Spleen (tissue), 7 donors: ENCODE measurements around the gene POLE.

ENCODE experiments used
- CTCF ChIP-seq, 11 experiments: fragments of 200-600 bp in 7 of 11; fragments of 450-650 bp in 4 of 11; sonication (generic) in 4 of 11; IDR thresholded peaks in 8 of 11; conservative IDR thresholded peaks in 3 of 11; 1 replicate in 7 of 11; 2 replicates in 4 of 11; pipeline versions ENCODE4 v1.4.0 to v1.8.0; 2016 to 2021; ENCODE audit warnings: antibody characterized with exemption in 11 of 11, inconsistent platforms in 4 of 11, mild to moderate bottlenecking in 1 of 11
- POLR2A ChIP-seq, 3 donors: fragments of 450-650 bp; IDR thresholded peaks; one replicate each; pipeline ENCODE4 v1.5.1; 2017; ENCODE audit warnings: antibody characterized with exemption in 3 of 3, mild to moderate bottlenecking in 1 of 3
- donor health status: DM: no; HTN: no; CAD: no; lungs with moderate emphysema.
- donor health status: DM: no; HTN: no; CAD: no.
- donor health status: DM: no; HTN: no; CAD: no.

DNA sequence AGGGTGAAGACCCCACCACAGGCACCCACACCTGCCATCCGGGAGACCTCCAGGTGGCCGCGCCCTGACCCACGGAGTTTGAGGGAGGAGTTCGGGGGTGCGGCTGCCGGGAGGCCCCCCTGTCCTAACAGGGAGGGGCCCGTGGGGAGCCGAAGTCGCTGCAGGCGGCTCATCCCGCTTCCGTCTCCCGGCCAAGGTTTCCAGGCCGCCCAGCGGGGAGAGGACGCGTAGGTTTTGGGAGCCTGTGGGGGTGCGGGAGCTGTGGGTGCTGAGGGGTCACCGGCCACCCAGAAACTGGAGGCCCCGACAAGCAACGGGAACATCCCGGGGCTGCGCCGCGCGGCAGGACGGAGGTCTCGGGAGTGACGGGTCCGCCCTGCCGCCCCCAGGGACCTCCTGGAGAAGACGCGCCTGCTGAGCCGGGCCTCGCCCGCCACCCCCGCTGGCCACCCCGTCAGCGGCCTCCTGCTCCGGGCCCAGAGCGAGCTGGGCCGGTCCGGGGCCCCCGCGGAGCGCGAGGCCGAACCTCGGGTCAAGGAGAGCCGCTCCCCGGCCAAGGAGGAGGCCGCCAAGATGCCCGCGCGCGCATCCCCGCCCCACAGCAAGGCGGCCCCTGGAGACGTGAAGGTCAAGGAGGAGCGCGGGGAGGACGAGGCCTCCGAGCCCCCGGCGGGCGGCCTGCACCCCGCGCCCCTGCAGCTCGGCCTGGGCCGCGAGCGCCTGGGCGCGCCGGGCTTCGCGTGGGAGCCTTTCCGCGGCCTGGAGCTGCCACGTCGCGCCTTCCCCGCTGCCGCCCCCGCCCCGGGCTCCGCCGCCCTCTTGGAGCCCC, 104.3 kb downstream of the POLE start:
- TF ChIP-seq CTCF (IDR thresholded peaks at IDR 0.05 in 8 of 11, conservative IDR thresholded peaks at IDR 0.05 in 3 of 11) (no peak), POLR2A (IDR thresholded peaks at IDR 0.05) (no peak)
